GM21528 (cell line): Measurements from ENCODE around the gene RALGAPA2.

ENCODE experiments used
- ATAC-seq: cut with Tn5 transposase; IDR thresholded peaks from one replicate; pipeline ENCODE4 v1.9.1; 2021; ENCODE audit warnings: mild to moderate bottlenecking, moderate library complexity; ENCODE audit not compliant: unreplicated experiment, low FRiP score

Gene RALGAPA2

DNA sequence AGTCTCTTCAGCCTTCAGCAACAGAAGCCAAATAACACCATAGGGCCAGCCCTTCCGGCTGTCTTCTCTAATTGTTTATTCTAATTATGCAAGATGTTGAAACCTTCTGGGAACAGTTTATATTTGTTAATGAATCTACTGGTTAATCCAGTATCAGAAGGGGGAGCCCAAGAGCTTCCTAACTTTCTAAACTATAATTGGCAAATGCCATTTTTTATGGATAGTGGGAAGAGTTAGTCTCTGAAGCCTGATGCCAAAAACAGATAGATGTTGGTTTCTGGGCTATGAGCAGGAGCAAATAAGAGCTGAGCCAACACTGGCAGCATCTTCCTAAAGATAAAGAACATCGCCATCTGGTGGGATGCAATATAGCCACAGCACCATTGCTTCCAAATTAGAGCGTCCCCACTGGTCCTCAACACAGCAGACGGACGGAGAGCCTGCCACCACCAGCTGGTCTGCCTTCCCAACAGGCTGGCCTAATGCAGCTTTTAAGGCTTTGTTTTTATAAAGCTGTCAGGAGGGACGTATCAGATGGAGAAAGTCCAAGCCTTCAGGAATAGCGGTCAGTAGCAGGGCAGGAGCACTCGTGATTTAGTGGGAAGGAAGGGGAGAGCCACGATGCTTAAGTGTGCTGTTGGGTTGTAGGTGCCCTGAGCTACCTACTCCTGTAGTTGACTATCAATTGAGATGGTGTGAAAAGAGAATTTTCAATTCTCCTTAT is 118.8 kb downstream of the RALGAPA2 start:
- ATAC-seq: no peak

DNA sequence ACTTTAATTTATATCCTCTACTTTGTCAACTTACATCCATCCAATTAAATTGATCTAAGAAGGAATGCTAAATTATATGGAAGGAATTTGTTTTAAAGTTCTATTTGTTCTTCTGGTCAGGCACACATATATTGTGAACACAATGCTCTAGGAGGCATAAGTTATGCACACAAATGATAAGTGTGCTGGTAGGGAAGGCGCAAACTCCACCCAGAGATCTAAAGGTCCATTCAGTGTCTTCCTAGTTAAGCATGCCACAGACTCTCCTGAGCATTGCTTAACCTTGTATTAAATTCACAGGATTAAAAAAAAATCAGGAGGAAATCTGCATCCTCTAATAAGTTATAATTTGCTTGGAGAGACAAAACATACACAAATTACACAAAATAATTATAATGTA is 127.3 kb downstream of the RALGAPA2 start:
- ATAC-seq: no peak

DNA sequence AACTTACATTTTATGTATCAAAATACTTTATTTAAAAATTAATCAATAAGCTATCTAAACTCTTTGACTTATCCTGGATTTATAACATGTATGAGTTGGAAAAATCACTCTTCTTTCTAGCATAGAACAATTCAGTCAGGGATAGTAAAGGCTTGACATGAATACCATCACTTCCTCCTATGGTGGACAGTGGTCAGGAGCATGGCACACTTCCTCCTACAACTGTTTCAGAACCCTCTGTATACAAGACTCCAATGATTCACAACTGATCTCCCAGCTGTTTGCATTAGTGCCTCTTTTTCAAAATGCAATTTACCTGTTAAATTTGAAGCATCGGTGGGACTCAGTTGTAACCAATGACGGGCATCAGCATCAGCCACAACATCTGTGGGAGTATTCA is 129.7 kb downstream of the RALGAPA2 start:
- ATAC-seq: no peak

DNA sequence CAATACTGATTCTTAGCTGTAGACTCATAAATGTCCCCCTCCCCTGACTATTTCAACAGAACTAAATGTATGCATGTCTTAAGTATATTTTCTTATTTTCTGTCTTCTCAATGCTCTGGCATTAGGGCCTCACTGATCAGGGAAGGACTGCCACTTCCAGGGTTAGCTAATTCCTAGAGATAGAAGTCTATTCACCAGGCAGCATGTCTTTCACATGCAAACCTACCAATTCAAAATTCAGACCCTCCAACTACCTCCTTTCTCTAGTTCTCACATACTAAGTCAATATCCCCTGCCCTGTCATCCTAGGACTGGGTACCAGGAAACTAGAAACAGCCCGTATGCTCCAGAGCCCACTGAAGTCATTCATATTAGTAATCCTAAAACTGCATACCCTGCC is 132.3 kb downstream of the RALGAPA2 start:
- ATAC-seq: no peak

DNA sequence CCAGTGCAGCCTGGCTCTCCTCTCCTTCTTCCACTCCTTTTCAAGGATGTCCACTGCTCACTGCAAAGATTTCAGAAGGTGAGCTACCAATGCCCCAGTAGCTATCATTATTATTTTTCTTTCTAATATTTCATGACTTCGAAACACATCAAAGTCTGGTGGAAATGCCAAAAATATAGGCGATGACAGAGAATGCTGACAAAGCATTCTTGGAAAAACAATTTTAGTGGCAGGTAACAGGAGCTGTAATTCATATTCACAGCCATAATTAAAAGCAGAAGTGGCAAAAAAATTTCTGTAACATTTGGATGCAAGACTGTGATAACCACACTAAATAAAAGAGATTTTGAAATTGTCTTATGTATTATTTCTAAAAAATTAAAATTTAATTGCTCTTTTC is 133.6 kb downstream of the RALGAPA2 start:
- ATAC-seq: no peak

DNA sequence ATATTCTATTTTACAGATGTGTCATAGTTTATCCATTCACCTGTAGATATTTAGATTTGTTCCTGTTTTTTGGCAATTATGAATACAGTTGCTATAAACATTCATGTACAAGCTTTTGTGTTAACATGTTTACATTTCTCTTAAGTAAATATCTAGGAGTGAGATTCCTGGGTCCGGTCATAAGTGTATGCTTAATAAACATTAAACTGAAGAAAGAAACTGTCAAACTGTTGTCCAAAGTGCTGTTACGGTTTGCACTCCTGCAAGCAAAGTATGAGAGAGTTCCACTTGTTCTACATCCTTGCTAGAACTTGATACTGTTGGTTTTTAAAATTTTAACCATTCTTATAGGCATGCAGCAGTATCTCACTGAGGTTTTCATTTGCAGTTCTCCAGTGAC is 138.6 kb downstream of the RALGAPA2 start:
- no peak for ATAC-seq

DNA sequence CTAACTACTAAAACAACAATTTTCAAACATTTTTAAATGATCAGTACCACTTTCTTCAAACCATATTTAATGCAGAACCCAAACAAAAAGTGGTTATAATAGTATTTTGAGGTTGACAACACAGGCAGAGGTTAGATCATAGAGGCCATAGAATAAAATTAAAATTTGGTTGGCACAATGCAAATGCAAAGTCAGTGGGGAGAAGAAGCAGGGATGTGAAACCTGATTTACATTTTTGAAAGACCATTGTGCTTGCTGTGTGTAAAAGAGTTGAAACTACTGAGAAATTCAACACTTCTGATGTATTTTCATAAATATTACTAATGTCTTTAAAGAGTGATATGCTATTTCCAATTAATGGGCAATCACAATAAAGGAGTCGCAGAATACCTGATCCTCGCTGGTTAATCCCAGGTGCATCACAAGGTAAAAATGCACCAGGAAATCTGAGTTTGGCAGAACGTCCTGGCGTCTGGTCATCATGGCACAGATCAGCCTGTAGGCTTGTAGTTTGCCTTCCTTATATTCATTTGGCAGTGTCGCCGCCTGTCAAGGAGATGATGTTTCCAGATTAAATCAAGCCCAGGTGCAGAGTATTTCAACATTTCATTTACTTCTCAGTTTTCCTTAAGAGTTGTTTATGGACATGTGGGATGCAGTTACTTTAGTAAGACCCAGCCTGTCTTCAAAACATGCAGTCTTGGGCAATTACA is 141.2 kb downstream of the RALGAPA2 start:
- ATAC-seq: no peak

DNA sequence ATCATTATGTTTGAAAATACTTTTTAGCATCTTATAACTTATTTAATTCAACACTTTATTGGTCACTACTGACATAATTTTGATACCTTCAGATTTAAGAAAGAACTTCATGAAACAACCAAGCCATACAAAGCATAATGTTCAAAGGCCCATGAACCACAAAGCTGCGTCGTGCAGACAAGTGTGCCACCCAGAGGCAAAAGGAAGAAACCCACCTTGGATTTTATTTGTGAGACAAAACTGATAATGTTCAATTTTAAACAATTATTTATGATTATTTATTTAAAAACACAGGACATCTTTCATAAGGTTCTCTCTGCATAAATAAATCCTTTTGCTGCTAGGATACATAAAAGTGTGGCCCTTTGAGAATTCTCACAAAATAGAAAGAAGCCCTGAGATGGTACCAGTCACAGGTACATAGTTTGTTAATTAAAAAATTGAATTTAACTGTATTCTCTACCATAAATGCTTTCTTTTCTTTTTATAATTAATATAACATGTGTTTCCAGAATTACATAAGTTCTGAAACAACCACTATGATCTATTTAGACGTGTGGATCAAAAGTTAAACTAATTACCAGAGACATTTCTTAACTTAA is 143.7 kb downstream of the RALGAPA2 start:
- no peak for ATAC-seq

GRCh38 chr20:20567712-20568111 is 144.7 kb downstream of the RALGAPA2 start:
- ATAC-seq: no peak

DNA sequence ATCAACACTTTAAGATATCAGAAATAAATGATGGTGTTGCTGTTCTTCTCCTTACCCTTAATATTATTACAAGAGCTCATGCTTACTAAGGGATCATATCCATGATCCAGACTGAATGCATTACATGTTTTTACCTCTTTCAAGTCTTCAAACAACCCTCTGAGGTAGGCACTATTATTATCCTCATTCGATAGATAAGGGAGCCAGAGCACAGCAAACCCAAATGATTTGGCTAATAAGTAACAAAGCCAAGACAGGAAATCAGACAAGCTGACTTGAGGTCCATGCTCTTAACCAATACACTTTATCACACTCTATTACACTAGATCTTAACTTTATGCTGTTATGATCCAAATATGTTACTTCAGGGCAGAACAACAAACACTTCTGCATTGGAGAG is 145.9 kb downstream of the RALGAPA2 start:
- no peak for ATAC-seq

DNA sequence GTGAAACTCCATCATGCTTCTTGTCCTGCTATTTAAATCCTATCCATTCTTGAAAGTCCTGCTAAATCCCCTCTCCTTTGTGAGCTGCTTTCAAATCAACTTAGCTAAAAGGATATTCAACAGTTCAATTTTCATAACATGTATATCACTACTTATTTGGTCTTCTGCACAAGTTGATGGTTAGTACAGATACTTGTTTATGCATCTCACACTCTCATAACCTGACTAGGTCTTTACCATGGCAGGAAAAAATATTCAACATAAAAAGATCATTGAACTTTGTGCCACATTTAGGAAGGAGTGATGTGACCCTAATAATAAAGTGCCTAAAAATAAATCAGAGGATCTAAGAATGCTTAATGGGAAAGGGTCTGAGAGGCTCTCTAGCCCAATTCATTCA is 148.2 kb downstream of the RALGAPA2 start:
- no peak for ATAC-seq

- no peak for ATAC-seq
These were observed 149.9 kb downstream of the RALGAPA2 start for GRCh38 chr20:20562507-20562906.

GRCh38 chr20:20561841-20562240 is 150.6 kb downstream of the RALGAPA2 start:
- no peak for ATAC-seq

- ATAC-seq: no peak
These were observed 151.3 kb downstream of the RALGAPA2 start for GRCh38 chr20:20561172-20561571.

GRCh38 chr20:20557406-20557805 is 155.0 kb downstream of the RALGAPA2 start:
- ATAC-seq: no peak

GRCh38 chr20:20555838-20556237 is 156.6 kb downstream of the RALGAPA2 start:
- no peak for ATAC-seq

- no peak for ATAC-seq
These were observed 157.5 kb downstream of the RALGAPA2 start for GRCh38 chr20:20554951-20555350.

DNA sequence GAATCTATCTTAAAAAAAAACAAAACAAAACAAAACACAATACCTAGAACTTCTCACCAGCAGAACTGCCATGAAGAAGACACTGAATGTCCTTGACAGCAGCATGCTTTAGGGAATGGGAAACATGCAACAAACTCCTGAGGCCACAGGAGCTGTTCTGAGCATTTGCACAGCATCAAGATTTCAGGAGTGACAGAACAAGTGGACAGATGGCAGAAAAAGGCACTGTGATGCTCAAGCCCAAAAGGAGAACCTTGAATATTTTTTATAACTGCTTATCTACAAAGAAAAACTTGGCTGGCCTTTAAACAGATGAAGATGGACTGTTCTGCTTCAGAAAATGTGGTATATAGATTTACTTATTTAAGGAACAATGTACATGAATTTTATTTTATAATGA is 158.9 kb downstream of the RALGAPA2 start:
- ATAC-seq: no peak

GRCh38 chr20:20552076-20552475 is 160.4 kb downstream of the RALGAPA2 start:
- no peak for ATAC-seq

- no peak for ATAC-seq
These were observed 161.0 kb downstream of the RALGAPA2 start for GRCh38 chr20:20551409-20551808.

DNA sequence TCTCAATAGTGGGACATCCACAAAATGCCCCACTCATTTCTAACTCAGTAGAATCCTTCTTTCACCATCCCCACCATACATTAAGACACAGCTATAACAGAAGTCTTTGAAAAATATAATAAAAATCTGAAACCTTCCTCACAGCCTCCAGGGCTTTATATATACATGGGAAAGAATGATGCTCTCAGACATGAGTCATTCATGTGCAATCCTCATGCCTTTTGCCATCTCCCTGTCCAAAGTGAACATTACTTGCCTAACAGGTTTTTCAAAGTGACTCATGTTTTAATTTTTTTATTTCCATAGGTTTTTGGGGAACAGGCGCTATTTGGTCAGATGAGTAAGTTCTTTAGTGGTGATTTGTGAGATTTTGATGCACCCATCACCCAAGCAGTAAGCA is 162.7 kb downstream of the RALGAPA2 start:
- ATAC-seq: no peak

DNA sequence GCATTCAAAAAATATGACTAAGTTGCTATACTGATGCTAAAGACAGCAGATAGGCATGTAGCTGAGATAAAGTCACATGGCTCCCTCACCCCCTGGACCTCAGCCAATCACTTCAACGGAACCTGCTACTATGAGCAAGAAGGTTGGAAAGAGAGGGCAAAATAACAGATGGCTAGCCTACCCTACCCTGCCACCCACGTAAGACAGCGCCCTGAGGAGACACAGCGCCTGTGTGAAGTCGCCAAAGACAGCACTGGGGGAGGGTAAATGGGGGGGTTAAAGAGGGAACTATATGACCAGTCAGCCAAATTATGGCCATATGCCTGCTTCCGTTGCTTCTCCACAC is 163.2 kb downstream of the RALGAPA2 start:
- no peak for ATAC-seq
